Heart right ventricle (tissue), 16 donors: ENCODE measurements around the gene MROH2B. TPM values are rescaled to one million over a fixed set of nuclear protein-coding genes. Genes with fewer than 3 reads are reported as not detected.

Source experiments
- ATAC-seq, 8 donors: fragments of 200-7000 bp; cut with Tn5 transposase; one replicate each; pipeline ENCODE4 v1.9.1; 2020; ENCODE audit warnings: mild to moderate bottlenecking in 8 of 8, moderate library complexity in 8 of 8, moderate number of reproducible peaks in 1 of 8
- DNase-seq, 2 donors: peaks; one replicate each; pipeline ENCODE4 v3.0.0-alpha.2; 2020
- H3K27ac ChIP-seq, 10 donors: fragments of 200-600 bp; sonication (generic) in 2 of 10; one replicate each; pipeline versions ENCODE4 v1.5.0 to v1.8.0; 2020 to 2022; ENCODE audit warnings: mild to moderate bottlenecking in 3 of 10
- H3K27me3 ChIP-seq, 7 donors: fragments of 200-600 bp; one replicate each; pipeline ENCODE4 v1.8.0; 2021 to 2022; ENCODE audit warnings: mild to moderate bottlenecking in 2 of 7
- H3K36me3 ChIP-seq, 9 donors: fragments of 200-600 bp; sonication (generic) in 1 of 9; one replicate each; pipeline versions ENCODE4 v1.5.0 to v1.8.0; 2020 to 2022; ENCODE audit warnings: mild to moderate bottlenecking in 2 of 9
- H3K4me1 ChIP-seq, 9 donors: fragments of 200-600 bp; sonication (generic) in 1 of 9; one replicate each; pipeline versions ENCODE4 v1.5.0 to v1.8.0; 2020 to 2022; ENCODE audit warnings: mild to moderate bottlenecking in 4 of 9
- H3K4me3 ChIP-seq, 10 donors: fragments of 200-600 bp; sonication (generic) in 2 of 10; one replicate each; pipeline versions ENCODE4 v1.5.0 to v1.8.0; 2020 to 2022; ENCODE audit warnings: mild to moderate bottlenecking in 7 of 10, moderate library complexity in 2 of 10
- H3K9me3 ChIP-seq, 11 donors: fragments of 200-600 bp in 10 of 11; sonication (generic) in 2 of 11; one replicate each; pipeline versions ENCODE4 v1.5.0 to v1.8.0; 2013 to 2022; ENCODE audit warnings: mild to moderate bottlenecking in 2 of 11, control low read depth in 1 of 11, moderate library complexity in 1 of 11
- whole genome bisulfite sequencing, 2 donors: extraction: QIAGEN DNeasy Blood & Tissue Kit; methylation state at CpG; one replicate each; pipeline ENCODE4 v1.1.7; 2013; ENCODE audit warnings: inconsistent platforms in 1 of 2; 5-methylcytosine and 5-hydroxymethylcytosine counted together
- intact Hi-C, 10 donors: fragments of 100-400 bp; cut with DNase I; formaldehyde crosslinking; loops; one replicate each; pipeline versions ENCODE4 v1.11.1 to v1.14.2; 2022
- long read RNA-seq, 3 donors: library from polyadenylated mRNA; unstranded; transcript quantifications; one replicate each; pipeline ENCODE4 v2.0.0, GENCODE V29; 2020 to 2021
- polyA plus RNA-seq, 2 donors: library from polyadenylated mRNA; stranded (reverse); fragments of 200-250 nt; gene quantifications; one replicate each; pipeline ENCODE4 v1.2.3, GENCODE V29; 2013
- total RNA-seq, 10 donors: library from RNA; stranded (reverse); fragmentation: NEBNext Ultra II Directional in 3 of 10; extraction: Animal tissue kit (Norgen Biotek cat#: 25700) in 3 of 10; gene quantifications; one replicate each; pipeline versions ENCODE4 v1.2.1 to v1.2.4, GENCODE V29; 2021 to 2023
- TF ChIP-seq, protein P1 (sequence below), 9 donors: fragments of 200-600 bp; sonication (generic) in 2 of 9; IDR thresholded peaks; one replicate each; pipeline versions ENCODE4 v1.5.0 to v1.8.0; 2021 to 2022; ENCODE audit warnings: antibody characterized with exemption in 9 of 9, mild to moderate bottlenecking in 5 of 9, moderate library complexity in 1 of 9
- donor health status: Arrhythmogenic right ventricular cardiomyopathy.
- donor health status: ischemic (EF 13 %, LVEDD 7.1; RV severe dilation, severe dysfunction).
- donor health status: healthy with polysubstance abuse.
- donor health status: DM: no; HTN: yes; CAD: no.
- donor health status: DM: no; HTN: no; CAD: no.
- donor health status: ischemic (EF 25% LVEDD 6.9; RV normal size, moderate dysfunction).
- donor health status: ischemic (EF 25% LVEDD 5.7; RV mildly dilated, moderate dysfunction).
- donor health status: healthy.
- donor health status: DM: yes; HTN: yes; CAD: no.
- donor health status: Ischemic cardiomyopathy.
- donor health status: ischemic (EF 35%, LVEDD 5.7; RV mildly dilated, moderate dysfunction).
- donor health status: nonischemic (EF 11% LVEDD 7.7; RV severe dilation, severe dysfunction).
- donor health status: DM: yes; HTN: yes; CAD: no.
- donor health status: PGD.
- donor health status: ischemic (EF 29% LVEDD 5.4; RV normal size, mild dysfunction).
- donor health status: nonischemic (EF 23%, LVEDD 6.1; RV moderate dilation, normal function).

The MROH2B gene
- total RNA-seq (not detected), polyA plus RNA-seq (under 1 TPM in 1 of 2 donors, not detected in 1; under 0.01 TPM)
- long read RNA-seq, donor 1 = 0 reads
- long read RNA-seq, donor 2 = 0 reads
- long read RNA-seq, donor 3 = 0 reads

- no peak within 1 kb of the TSS for H3K27ac ChIP-seq
- ATAC-seq = no peak
- intact Hi-C loops = no loop called here
- no peaks in the 10 kb centered on the region for H3K36me3 ChIP-seq
- no peaks in the 10 kb centered on the region for H3K27me3 ChIP-seq
- peaks cover 0 to 5% (median 0%) of the 10 kb centered on the region in 11 donors for H3K9me3 ChIP-seq
- TF ChIP-seq, protein P1, sequence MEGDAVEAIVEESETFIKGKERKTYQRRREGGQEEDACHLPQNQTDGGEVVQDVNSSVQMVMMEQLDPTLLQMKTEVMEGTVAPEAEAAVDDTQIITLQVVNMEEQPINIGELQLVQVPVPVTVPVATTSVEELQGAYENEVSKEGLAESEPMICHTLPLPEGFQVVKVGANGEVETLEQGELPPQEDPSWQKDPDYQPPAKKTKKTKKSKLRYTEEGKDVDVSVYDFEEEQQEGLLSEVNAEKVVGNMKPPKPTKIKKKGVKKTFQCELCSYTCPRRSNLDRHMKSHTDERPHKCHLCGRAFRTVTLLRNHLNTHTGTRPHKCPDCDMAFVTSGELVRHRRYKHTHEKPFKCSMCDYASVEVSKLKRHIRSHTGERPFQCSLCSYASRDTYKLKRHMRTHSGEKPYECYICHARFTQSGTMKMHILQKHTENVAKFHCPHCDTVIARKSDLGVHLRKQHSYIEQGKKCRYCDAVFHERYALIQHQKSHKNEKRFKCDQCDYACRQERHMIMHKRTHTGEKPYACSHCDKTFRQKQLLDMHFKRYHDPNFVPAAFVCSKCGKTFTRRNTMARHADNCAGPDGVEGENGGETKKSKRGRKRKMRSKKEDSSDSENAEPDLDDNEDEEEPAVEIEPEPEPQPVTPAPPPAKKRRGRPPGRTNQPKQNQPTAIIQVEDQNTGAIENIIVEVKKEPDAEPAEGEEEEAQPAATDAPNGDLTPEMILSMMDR (IDR thresholded peaks at IDR 0.05) = no peak
- DNase-seq = no peak
- H3K4me3 ChIP-seq = no peak within 1 kb of the TSS
- H3K4me1 ChIP-seq = peaks cover 0 to 15% (median 4%) of the 10 kb centered on the region in 9 donors
- WGBS, 2 donors = 81 to 88% methylated on average over 1 of the region's 1 CpG
Measured at GRCh38 chr5:41071242-41071641, at the start of gene MROH2B. Gene MROH2B, minus strand, starts transcription at chr5:41071342. Its CDS starts 490 bp downstream, at chr5:41070852.

DNA sequence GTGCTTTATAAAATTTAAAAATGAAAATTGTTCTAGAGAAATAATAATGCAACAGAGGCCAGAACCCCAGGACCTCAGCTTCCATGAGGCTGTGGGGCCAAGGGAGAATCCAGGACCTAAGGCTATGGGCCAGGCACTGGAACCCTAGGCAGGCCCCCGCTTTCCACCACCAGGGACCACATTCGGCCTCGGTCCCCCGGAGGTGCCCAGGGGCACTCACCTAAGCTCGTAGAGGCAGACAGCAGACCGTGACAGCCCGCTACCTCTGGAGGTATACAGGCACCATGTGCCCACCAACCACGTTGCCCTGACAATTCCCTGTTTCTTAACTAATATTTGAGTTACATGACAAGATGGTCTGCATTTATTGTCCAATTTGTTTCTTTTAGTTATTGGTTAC, 49.5 kb upstream of the MROH2B start:
- intact Hi-C loops = no loop called here
- DNase-seq (no peak), ATAC-seq (no peak)
- Histone ChIP-seq H3K27ac (no peak overlapping the region), H3K4me3 (no peak overlapping the region), H3K36me3 (no peaks in the 10 kb centered on the region), H3K4me1 (no peaks in the 10 kb centered on the region), H3K27me3 (no peaks in the 10 kb centered on the region), H3K9me3 (no peaks in the 10 kb centered on the region)
- TF ChIP-seq, protein P1 (IDR thresholded peaks at IDR 0.05) = no peak
- 93 to 95% methylated on average over 8 of the region's 8 CpGs for WGBS, 2 donors

- ATAC-seq (no peak), DNase-seq (no peak)
- Histone ChIP-seq H3K36me3 (no peaks in the 10 kb centered on the region), H3K9me3 (no peaks in the 10 kb centered on the region), H3K4me3 (no peak overlapping the region), H3K4me1 (peaks cover 0 to 3% (median 0%) of the 10 kb centered on the region in 9 donors), H3K27ac (no peak overlapping the region), H3K27me3 (no peaks in the 10 kb centered on the region)
- intact Hi-C loops = loop anchor here in 2 of 10 donors (5.0 to 10.0 kb wide), 2 partner anchors 211 to 213 kb away; partner anchors contain the start of gene C7 (in 2 of the 2)
- WGBS, 2 donors = 93 to 94% methylated on average over 3 of the region's 3 CpGs
- TF ChIP-seq, protein P1 (IDR thresholded peaks at IDR 0.05) = peak in 3 of 9 donors; percentile 15 to 25 (median 21)
Measured at GRCh38 chr5:41118177-41118576, 47.0 kb upstream of the MROH2B start.

- ATAC-seq = no peak
- Histone ChIP-seq H3K36me3 (no peaks in the 10 kb centered on the region), H3K9me3 (no peaks in the 10 kb centered on the region), H3K4me1 (peaks cover 0 to 3% (median 0%) of the 10 kb centered on the region in 9 donors), H3K27ac (no peak overlapping the region), H3K4me3 (no peak overlapping the region), H3K27me3 (no peaks in the 10 kb centered on the region)
- WGBS, 2 donors = 82 to 88% methylated on average over 2 of the region's 2 CpGs
- TF ChIP-seq, protein P1 (IDR thresholded peaks at IDR 0.05) = no peak
- intact Hi-C loops = loop anchor here in 2 of 10 donors (5.0 to 10.0 kb wide), 2 partner anchors 208 to 210 kb away; partner anchors contain the start of gene C7 (in 2 of the 2)
- no peak for DNase-seq
Measured at GRCh38 chr5:41115281-41115680, 44.1 kb upstream of the MROH2B start.
